Fibroblast of villous mesenchyme (primary cell): ENCODE data around the gene EXOSC7. TPM values are rescaled to one million over a fixed set of nuclear protein-coding genes. Genes with fewer than 3 reads are reported as not detected.

Experiments
- DNase-seq: peaks from one replicate; pipeline ENCODE4 v3.0.0-alpha.2; 2010; ENCODE audit warnings: low read depth
- H3K4me3 ChIP-seq: 2 replicates; pipeline ENCODE4 v1.5.1; 2011; ENCODE audit warnings: low read depth, mild to moderate bottlenecking, low read length
- total RNA-seq: library from RNA; depleted of rRNA; stranded (reverse); fragments of >200 nt; gene quantifications from 2 replicates; pipeline ENCODE4 v1.2.3, GENCODE V29; 2012
- TF ChIP-seq, protein P1 (sequence below): IDR thresholded peaks from 2 replicates; pipeline ENCODE4 v1.5.1; 2012; ENCODE audit warnings: low read depth, mild to moderate bottlenecking, low read length; ENCODE audit not compliant: insufficient read depth

Gene EXOSC7
- total RNA-seq, 1 donor, result 32.4 TPM

- TF ChIP-seq, protein P1, sequence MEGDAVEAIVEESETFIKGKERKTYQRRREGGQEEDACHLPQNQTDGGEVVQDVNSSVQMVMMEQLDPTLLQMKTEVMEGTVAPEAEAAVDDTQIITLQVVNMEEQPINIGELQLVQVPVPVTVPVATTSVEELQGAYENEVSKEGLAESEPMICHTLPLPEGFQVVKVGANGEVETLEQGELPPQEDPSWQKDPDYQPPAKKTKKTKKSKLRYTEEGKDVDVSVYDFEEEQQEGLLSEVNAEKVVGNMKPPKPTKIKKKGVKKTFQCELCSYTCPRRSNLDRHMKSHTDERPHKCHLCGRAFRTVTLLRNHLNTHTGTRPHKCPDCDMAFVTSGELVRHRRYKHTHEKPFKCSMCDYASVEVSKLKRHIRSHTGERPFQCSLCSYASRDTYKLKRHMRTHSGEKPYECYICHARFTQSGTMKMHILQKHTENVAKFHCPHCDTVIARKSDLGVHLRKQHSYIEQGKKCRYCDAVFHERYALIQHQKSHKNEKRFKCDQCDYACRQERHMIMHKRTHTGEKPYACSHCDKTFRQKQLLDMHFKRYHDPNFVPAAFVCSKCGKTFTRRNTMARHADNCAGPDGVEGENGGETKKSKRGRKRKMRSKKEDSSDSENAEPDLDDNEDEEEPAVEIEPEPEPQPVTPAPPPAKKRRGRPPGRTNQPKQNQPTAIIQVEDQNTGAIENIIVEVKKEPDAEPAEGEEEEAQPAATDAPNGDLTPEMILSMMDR, result no peak
- no peak for DNase-seq
- H3K4me3 ChIP-seq, result no peak overlapping the region
Measured at GRCh38 chr3:45000823-45001222, 24.8 kb downstream of the EXOSC7 start.

DNA sequence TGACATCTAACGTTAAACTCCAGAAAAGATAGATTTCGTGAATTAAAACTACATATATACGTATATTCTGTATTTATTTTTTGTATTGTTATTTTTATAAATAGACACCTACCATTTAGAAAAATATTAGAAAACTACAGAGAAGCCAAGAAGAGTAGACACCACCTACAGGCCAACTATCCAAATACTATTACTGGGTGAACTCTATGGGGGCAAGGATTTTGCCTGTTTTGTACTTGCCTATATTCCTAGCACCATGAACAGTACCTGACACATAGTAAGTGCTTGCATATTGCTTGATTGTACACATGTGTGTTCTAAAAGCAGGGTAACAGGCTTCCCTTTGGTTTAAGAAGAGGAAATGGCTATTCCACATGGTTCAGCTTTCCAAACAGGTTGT, 25.7 kb downstream of the EXOSC7 start:
- H3K4me3 ChIP-seq, result no peak overlapping the region
- no peak for DNase-seq
- TF ChIP-seq, protein P1, result no peak

DNA sequence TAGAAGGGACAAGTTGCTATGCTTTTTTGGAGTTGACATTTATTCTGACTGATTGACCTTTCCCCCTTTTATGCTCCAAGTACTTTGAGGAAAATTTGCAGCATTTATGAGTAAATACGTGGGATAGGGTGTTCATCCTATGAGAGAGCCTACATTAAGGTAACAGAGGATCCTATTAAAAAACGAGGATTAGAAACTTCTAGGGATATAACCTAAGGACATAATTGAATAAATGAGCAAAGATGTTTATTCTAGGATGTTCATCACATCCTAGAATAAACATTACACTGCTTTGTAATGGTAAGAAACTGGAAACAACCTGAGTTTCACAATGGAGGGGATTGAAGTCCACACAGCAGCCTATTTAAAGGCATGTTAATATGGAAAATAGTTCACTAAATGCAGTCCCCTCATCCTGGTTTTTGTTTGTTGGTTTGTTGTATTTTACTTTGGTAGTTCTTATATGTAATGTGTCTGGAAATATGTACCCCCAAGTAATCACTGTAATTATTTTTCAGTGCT, 26.2 kb downstream of the EXOSC7 start:
- DNase-seq, result no peak
- H3K4me3 ChIP-seq, result no peak overlapping the region
- TF ChIP-seq, protein P1, result no peak

- TF ChIP-seq, protein P1, result no peak
- no peak for DNase-seq
Measured at GRCh38 chr3:45002720-45003119, 26.7 kb downstream of the EXOSC7 start.

DNA sequence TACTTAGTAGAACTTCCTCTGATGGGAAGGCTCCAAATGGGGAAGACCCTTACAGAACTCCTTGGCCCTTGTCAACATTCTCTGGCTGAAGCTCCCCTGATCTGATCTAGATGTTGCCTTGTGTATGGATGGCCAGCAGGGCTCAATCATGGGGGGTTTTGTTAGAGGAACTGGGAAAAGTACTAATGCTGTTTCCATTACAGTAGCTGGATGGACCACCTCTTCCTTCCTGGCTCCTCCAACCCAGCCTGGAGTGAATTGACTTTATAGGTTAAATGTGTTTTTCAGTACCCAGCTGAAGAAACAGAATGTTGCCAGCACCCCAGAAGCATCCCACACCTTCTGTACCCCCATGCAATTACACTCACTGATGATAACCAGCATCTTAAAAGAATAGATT, 27.4 kb downstream of the EXOSC7 start:
- TF ChIP-seq, protein P1, result no peak
- DNase-seq, result no peak
- H3K4me3 ChIP-seq, result no peak overlapping the region

More at GRCh38 chr3:45002720-45003119, 26.7 kb downstream of the EXOSC7 start:
- no peak overlapping the region for H3K4me3 ChIP-seq

GRCh38 chr3:45003859-45004258, 27.8 kb downstream of the EXOSC7 start:
- TF ChIP-seq, protein P1, result no peak
- DNase-seq, result peak; percentile 44
- no peak overlapping the region for H3K4me3 ChIP-seq

DNA sequence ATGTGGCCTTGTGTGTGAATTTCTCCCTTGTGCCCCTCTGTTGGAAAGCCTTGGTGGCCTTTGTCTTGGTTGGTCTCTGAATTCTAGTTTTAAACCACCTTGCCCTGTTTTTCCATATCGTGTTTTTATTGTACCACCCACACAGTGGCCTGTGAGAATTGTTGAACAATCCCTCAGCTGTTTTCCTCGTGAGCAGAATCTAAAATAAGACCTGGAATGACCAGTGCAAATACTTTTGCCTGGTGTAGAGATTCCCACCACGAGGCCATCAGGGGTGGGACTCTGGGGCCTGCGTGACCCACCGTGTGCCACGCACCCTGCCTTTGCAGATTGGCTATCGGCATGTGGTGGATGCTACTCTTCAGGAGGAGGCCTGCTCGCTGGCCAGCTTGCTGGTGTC, 31.0 kb downstream of the EXOSC7 start:
- DNase-seq, result no peak
- TF ChIP-seq, protein P1, result no peak
- H3K4me3 ChIP-seq, result no peak overlapping the region
